HL-60/S4 treated with retinoic acid at 250 ng/mL for 4 days and 3 days (cell line): ENCODE measurements around the gene PGAM1.
"Not testable (repeated sequence)": the region's sequence is repeated elsewhere in the genome, so short reads cannot be mapped to it uniquely, and the experiment has no call there.

ENCODE experiments used
- in situ Hi-C: fragments of 300-500 bp; cut with MboI; formaldehyde crosslinking; loops from 2 replicates; pipeline ENCODE4 v1.7.0; 2022; ENCODE audit warnings: low sequenced_read_pairs

The PGAM1 gene

GRCh38 chr10:97454330-97455036, 28.5 kb downstream of the PGAM1 start:
- in situ Hi-C loops = no loop called here

- in situ Hi-C loops = no loop called here
Measured at GRCh38 chr10:97456034-97456685, 30.2 kb downstream of the PGAM1 start.

GRCh38 chr10:97456686-97457065, 30.7 kb downstream of the PGAM1 start:
- in situ Hi-C loops = no loop called here

DNA sequence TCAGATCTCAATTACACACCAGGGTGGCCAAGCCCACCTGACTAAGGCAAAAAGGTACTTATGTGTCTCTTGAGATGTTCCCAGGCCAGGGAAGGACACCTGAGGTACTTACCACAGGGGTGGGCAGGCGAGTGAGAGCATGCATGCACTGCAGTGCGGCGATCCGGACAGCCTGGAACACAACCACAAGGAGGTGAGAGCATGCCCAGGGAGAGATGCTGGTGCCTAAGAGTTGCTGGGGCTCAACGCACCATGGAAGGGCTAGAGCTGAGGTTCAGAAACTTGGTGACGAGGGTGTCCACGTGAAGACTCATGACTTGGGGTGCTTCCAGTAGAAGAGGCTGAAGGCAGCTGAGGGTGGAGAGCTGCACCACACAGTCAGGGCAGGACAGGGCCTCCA, 33.1 kb downstream of the PGAM1 start:
- in situ Hi-C loops = no loop called here

DNA sequence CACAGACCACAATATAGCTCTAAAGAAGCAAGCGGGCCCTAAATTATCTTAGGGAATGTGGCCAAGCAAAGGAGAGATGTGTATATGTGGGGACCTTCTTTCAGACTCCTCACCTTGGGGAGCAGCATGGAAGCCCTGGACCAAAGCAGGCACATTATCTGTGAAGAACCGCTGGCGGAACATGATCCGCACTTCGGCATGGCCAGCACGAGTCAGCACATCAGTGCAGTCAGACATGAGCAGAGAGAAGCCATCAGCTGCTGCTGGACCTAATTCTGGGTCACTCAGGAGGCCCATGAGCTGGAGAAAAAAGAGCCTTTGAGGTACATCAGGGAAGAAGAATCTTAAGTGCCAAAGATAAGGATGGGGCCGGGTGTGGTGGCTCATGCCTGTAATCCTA, 33.9 kb downstream of the PGAM1 start:
- in situ Hi-C loops = no loop called here

DNA sequence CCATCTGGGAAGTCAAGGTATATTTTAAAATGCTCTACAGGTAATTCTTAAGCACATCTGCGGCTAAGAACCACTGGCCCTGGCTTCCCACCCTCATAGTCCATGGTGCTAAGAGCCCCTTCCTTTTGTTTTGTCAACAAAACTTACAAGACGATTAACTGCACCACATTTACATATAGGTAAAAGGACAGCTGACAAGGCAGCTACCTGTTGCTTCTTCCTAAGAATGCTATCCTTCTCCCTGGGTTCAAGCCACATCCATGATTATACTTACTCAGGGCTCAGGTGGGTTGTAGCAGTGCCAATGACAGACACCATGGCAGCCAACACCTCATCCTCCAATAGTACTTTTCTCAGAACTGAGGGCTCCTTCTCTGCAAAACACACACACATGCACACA, 36.3 kb downstream of the PGAM1 start:
- in situ Hi-C loops = no loop called here

GRCh38 chr10:97463363-97464132, 37.6 kb downstream of the PGAM1 start:
- in situ Hi-C loops = no loop called here

DNA sequence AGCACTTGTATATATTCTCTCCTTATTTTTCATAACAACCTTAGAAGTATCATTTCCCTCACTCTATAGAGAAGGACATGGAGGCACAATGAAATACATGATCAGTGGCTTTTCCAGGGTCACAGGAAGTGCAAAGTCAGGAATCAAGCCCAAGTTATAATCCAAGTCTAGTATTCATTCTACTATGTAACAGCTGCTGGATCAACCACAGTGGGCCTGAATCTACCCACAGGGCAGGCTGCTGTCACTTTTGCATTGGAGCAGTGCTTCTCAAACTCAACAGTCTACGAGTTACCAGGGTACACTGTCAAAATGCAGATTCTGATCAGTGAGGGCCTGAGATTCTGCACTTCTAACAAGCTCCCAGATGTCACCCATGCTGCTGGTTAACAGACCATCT, 38.2 kb downstream of the PGAM1 start:
- in situ Hi-C loops = no loop called here

GRCh38 chr10:97465982-97466381, 40.0 kb downstream of the PGAM1 start:
- in situ Hi-C loops = no loop called here

DNA sequence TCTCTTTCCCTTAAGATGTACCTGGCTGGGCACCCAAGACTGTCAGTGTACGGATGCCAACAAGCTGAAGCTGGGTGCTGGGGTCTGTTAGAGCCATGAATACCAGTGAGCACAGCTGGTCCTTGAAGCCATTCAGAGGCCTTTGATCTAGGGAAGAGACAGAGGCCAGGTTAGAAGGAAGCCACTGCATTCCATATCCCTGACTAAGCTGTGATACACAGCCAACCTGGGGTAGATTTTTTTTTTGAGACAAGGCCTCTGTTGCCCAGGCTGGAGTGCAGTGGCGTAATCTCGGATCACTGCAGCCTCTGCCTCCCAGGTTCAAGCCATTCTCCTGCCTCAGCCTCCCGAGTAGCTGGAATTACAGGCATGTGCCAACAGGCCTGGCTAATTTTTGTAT, 40.8 kb downstream of the PGAM1 start:
- in situ Hi-C loops = no loop called here

DNA sequence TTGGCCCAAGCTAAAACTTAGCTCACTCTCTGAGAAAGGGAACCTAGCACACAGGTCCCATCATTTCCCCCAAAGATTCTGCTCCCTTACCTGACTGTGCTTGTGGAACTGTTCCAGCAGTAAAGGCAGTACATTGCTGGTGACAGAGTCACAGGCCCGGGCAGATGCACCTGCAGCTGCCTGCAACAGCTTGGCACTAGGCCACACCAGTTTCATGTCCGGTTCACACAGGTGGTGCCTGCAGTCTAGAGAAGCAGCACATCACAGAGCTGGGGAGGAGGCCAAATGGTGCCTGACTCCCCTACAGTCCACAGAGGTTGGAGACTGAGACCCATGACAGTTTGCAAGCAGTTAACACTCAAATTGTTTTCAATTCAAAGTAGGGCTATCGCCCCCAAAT, 42.2 kb downstream of the PGAM1 start:
- in situ Hi-C loops = no loop called here

- in situ Hi-C loops = not testable (repeated sequence)
Measured at GRCh38 chr10:97468781-97469180, 42.8 kb downstream of the PGAM1 start.

- in situ Hi-C loops = no loop called here
Measured at GRCh38 chr10:97474918-97475317, 48.9 kb downstream of the PGAM1 start.

DNA sequence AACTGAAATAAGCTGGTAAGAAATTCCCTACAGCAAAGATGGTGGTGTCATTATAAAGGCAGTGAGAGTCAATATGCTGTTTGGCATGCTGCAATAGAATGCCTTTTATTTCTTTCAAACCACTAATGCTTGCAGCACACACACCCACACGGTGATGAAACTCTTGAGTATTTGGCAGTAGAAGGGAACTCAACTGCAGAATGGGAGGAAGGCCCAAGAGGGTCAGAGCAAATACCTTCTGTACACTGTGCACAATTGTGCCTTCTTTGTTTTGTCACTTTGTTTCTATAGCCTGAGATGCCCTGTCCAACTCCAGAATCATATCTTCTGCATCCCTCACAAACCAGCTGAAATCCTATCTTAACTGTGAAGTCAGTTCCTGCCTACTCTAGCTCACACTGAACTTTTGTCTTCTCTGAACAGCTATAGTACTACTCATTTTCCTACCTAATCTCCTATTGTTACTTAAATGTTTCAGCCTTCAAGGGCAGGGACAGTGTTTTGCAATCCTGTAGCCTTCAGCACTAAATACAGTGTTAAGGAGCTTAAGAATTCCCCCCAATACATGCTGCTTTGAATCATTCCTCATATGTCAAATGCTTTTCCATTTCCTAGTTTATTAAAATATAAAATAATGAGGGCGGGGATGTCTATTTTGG, 50.1 kb downstream of the PGAM1 start:
- in situ Hi-C loops = no loop called here

DNA sequence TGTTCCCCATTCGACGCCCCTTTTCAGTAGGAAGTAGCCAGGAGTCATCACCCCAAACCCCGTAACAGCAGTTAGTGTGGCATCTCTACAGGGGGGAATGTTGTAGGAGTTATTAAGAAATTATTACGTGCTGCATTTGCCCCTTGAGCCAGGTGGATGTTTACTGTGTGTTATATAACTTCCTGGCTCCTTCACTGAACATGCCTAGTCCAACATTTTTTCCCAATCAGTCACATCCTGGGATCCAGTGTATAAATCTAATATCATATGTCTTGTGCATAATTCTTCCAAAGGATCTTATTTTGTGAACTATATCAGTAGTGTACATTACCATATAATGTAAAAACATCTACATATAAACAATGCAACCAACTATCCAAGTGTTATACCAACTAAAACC, 53.4 kb downstream of the PGAM1 start:
- in situ Hi-C loops = not testable (repeated sequence)

GRCh38 chr10:97479939-97480338, 53.9 kb downstream of the PGAM1 start:
- in situ Hi-C loops = no loop called here

- in situ Hi-C loops = no loop called here
Measured at GRCh38 chr10:97481071-97481470, 55.1 kb downstream of the PGAM1 start.

GRCh38 chr10:97482381-97482780, 56.4 kb downstream of the PGAM1 start:
- in situ Hi-C loops = no loop called here
